BLaER1 (cell line): ENCODE results near the gene MASP1.
A peak's percentile ranks its signal among the peaks of the same experiment; 100 is the strongest.

ENCODE experiments used
- H3K27ac ChIP-seq: shearing (Covaris generic); formaldehyde crosslinking; 2 replicates; pipeline ENCODE4 v1.8.1; 2022
- H3K27me3 ChIP-seq: shearing (Covaris generic); formaldehyde crosslinking; 2 replicates; pipeline ENCODE4 v1.8.1; 2022
- H3K36me3 ChIP-seq: shearing (Covaris generic); formaldehyde crosslinking; 2 replicates; pipeline ENCODE4 v1.8.1; 2022
- H3K4me1 ChIP-seq: shearing (Covaris generic); formaldehyde crosslinking; 2 replicates; pipeline ENCODE4 v1.8.1; 2022
- H3K4me2 ChIP-seq: shearing (Covaris generic); formaldehyde crosslinking; 2 replicates; pipeline ENCODE4 v1.8.1; 2022
- H3K4me3 ChIP-seq: shearing (Covaris generic); formaldehyde crosslinking; 2 replicates; pipeline ENCODE4 v1.8.1; 2022
- H3K9ac ChIP-seq: shearing (Covaris generic); formaldehyde crosslinking; 2 replicates; pipeline ENCODE4 v1.8.1; 2022
- H3K9me3 ChIP-seq: shearing (Covaris generic); formaldehyde crosslinking; 2 replicates; pipeline ENCODE4 v1.8.1; 2022
- H4K20me1 ChIP-seq: shearing (Covaris generic); formaldehyde crosslinking; 2 replicates; pipeline ENCODE4 v1.8.1; 2022
- Cebpa-rat ChIP-seq: shearing (Covaris generic); IDR thresholded peaks from 2 replicates; pipeline ENCODE4 v1.8.1; 2022

The MASP1 gene

DNA sequence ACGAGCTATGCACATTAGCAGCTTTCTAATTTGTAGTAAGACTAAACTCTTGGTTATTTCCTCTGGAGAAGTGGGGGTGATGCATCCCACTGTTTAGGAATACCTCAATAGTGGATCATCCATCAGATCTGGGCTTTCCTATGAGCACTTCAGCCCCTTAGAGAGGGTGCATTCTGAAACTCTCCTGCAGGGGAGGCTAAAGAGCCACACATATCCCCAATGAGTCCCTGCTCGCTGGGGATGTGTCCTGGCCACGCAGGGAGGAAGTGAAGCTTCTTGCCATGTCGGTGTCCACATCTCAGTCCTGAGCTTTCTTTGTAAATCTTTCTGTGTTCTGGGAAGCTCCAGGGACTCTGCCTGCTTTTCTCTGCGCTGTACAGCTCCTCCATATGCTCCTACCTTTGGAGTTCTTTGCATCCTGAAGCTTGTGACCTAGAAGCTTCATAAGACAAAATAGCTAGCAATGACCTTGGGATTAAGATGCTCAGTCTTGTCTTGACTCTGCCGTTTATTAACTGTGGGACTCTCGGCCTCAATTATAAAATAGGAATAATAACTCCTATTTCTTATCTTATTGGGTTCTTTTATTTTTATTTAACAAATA is 28.3 kb upstream of the MASP1 start:
- no peaks in the 10 kb centered on the region for H3K36me3 ChIP-seq

GRCh38 chr3:187318819-187319616 is 27.5 kb upstream of the MASP1 start:
- peak overlapping the region; percentile 78 for H3K4me2 ChIP-seq
- H3K4me1 ChIP-seq: peaks cover 13% of the 10 kb centered on the region
- peak overlapping the region; percentile 54; the same call in 1 of the 2 replicates for H3K9ac ChIP-seq
- no peaks in the 10 kb centered on the region for H4K20me1 ChIP-seq
- peak overlapping the region; percentile 52 for H3K4me3 ChIP-seq
- no peak for TF ChIP-seq Cebpa-rat
- no peaks in the 10 kb centered on the region for H3K9me3 ChIP-seq
- no peak overlapping the region for H3K27ac ChIP-seq
- H3K36me3 ChIP-seq: no peaks in the 10 kb centered on the region
- H3K27me3 ChIP-seq: no peaks in the 10 kb centered on the region

More for the DNA sequence above, 28.3 kb upstream of the MASP1 start:
- H3K27me3 ChIP-seq: no peaks in the 10 kb centered on the region
- H4K20me1 ChIP-seq: no peaks in the 10 kb centered on the region
- no peak overlapping the region for H3K9ac ChIP-seq
- peaks cover 13% of the 10 kb centered on the region for H3K4me1 ChIP-seq
- no peak overlapping the region for H3K4me3 ChIP-seq
- H3K27ac ChIP-seq: no peak overlapping the region
- peak overlapping the region; percentile 78 for H3K4me2 ChIP-seq
- TF ChIP-seq Cebpa-rat: no peak
- H3K9me3 ChIP-seq: no peaks in the 10 kb centered on the region

DNA sequence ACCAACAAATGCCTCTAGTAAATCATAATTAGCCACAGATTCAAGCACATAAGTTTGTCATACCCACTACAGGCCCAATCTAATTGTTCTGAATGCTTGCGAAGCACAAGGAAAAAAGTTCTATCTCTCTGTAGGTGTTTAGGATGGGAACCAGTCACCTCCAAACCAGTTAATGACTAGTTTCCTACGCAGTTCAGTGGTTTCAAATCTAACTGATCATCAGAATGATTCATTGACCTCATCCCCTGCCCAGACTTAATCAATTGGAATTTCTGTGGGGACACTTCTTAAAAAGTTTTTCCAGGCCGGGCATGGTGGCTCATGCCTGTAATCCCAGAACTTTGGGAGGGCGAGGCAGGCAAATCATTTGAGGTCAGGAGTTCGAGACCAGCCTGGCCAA is 24.3 kb upstream of the MASP1 start:
- TF ChIP-seq Cebpa-rat: no peak
- Histone ChIP-seq H3K4me2 (no peak overlapping the region), H3K4me3 (no peak overlapping the region), H3K9ac (no peak overlapping the region), H3K27ac (no peak overlapping the region), H3K36me3 (no peaks in the 10 kb centered on the region), H3K4me1 (peaks cover 6% of the 10 kb centered on the region), H4K20me1 (no peaks in the 10 kb centered on the region), H3K27me3 (no peaks in the 10 kb centered on the region), H3K9me3 (no peaks in the 10 kb centered on the region)

- Histone ChIP-seq H3K36me3 (no peaks in the 10 kb centered on the region), H3K27ac (no peak overlapping the region), H3K9me3 (no peaks in the 10 kb centered on the region), H3K4me3 (no peak overlapping the region), H3K4me2 (no peak overlapping the region), H3K27me3 (no peaks in the 10 kb centered on the region), H3K9ac (no peak overlapping the region), H3K4me1 (peaks cover 2% of the 10 kb centered on the region), H4K20me1 (no peaks in the 10 kb centered on the region)
- TF ChIP-seq Cebpa-rat: no peak
These were observed 22.6 kb upstream of the MASP1 start for GRCh38 chr3:187314176-187314575.

GRCh38 chr3:187310954-187311470 is 19.5 kb upstream of the MASP1 start:
- Histone ChIP-seq H4K20me1 (no peaks in the 10 kb centered on the region), H3K9me3 (no peaks in the 10 kb centered on the region), H3K4me2 (no peak overlapping the region), H3K36me3 (no peaks in the 10 kb centered on the region), H3K9ac (no peak overlapping the region), H3K27me3 (no peaks in the 10 kb centered on the region), H3K4me1 (no peaks in the 10 kb centered on the region), H3K27ac (no peak overlapping the region), H3K4me3 (no peak overlapping the region)
- TF ChIP-seq Cebpa-rat: no peak

GRCh38 chr3:187310226-187310625 is 18.7 kb upstream of the MASP1 start:
- no peak for TF ChIP-seq Cebpa-rat
- Histone ChIP-seq H4K20me1 (no peaks in the 10 kb centered on the region), H3K27ac (no peak overlapping the region), H3K27me3 (no peaks in the 10 kb centered on the region), H3K36me3 (no peaks in the 10 kb centered on the region), H3K4me2 (no peak overlapping the region), H3K4me1 (peaks cover 4% of the 10 kb centered on the region; the same call in 1 of the 2 replicates), H3K9ac (no peak overlapping the region), H3K9me3 (no peaks in the 10 kb centered on the region), H3K4me3 (no peak overlapping the region)

DNA sequence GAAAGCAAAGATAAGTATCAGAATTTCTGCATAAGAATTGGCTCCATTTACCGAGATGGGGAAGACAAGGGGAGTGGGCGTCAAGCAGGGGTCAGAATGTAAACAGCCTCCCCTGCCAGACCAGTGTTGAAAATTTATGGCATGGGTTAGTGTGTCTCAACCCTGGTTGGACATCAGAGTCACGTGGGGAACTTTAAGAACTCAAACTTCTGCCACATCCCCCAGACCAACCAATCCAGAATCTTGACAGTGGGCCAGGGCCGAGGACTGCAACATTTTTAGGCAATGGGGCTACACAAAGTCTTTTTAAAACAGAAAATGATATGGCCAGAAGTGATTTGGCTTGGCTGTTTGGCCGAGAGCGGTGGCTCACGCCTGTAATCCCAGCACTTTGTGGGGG is 14.3 kb upstream of the MASP1 start:
- Histone ChIP-seq H3K4me1 (peaks cover 7% of the 10 kb centered on the region; the same call in 1 of the 2 replicates), H3K9ac (no peak overlapping the region), H4K20me1 (no peaks in the 10 kb centered on the region), H3K4me3 (no peak overlapping the region), H3K27ac (no peak overlapping the region), H3K27me3 (no peaks in the 10 kb centered on the region), H3K36me3 (no peaks in the 10 kb centered on the region), H3K9me3 (peaks cover 6% of the 10 kb centered on the region; the same call in 1 of the 2 replicates), H3K4me2 (no peak overlapping the region)
- no peak for TF ChIP-seq Cebpa-rat

- Histone ChIP-seq H3K36me3 (no peaks in the 10 kb centered on the region), H3K27me3 (no peaks in the 10 kb centered on the region), H3K9ac (no peak overlapping the region), H3K9me3 (peaks cover 6% of the 10 kb centered on the region; the same call in 1 of the 2 replicates), H4K20me1 (no peaks in the 10 kb centered on the region), H3K27ac (no peak overlapping the region), H3K4me1 (no peaks in the 10 kb centered on the region), H3K4me3 (no peak overlapping the region), H3K4me2 (no peak overlapping the region)
- no peak for TF ChIP-seq Cebpa-rat
These were observed 8.1 kb upstream of the MASP1 start for GRCh38 chr3:187299611-187300010.

DNA sequence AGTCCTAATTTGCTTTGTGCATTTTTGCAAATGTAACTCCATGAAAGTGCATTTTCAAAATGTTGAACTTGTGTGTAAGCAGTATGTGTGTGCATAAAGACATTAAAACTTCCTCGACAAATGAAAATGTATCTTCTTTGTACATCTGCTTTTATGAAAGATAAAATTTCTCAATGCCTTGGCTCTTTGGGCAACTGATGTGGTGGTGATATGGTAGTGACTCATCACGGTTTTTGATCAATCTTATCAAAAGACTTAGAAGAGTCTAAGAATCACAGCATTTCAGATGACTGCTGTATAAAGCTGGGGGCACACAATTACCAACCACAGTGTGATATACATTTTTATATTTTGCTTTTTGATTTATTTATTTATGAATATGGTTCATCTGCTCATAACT is 5.4 kb upstream of the MASP1 start:
- no peaks in the 10 kb centered on the region for H3K4me1 ChIP-seq
- no peak overlapping the region for H3K4me2 ChIP-seq
- no peaks in the 10 kb centered on the region for H3K36me3 ChIP-seq
- no peaks in the 10 kb centered on the region for H3K9me3 ChIP-seq
- no peak overlapping the region for H3K27ac ChIP-seq
- H3K4me3 ChIP-seq: no peak overlapping the region
- no peaks in the 10 kb centered on the region for H3K27me3 ChIP-seq
- H3K9ac ChIP-seq: no peak overlapping the region
- no peaks in the 10 kb centered on the region for H4K20me1 ChIP-seq
- no peak for TF ChIP-seq Cebpa-rat

- H3K9ac ChIP-seq: no peak overlapping the region
- no peaks in the 10 kb centered on the region for H4K20me1 ChIP-seq
- no peaks in the 10 kb centered on the region for H3K9me3 ChIP-seq
- H3K27ac ChIP-seq: no peak overlapping the region
- no peak overlapping the region for H3K4me2 ChIP-seq
- H3K27me3 ChIP-seq: no peaks in the 10 kb centered on the region
- no peaks in the 10 kb centered on the region for H3K36me3 ChIP-seq
- TF ChIP-seq Cebpa-rat: no peak
- no peak overlapping the region for H3K4me3 ChIP-seq
- no peaks in the 10 kb centered on the region for H3K4me1 ChIP-seq
These were observed 4.5 kb upstream of the MASP1 start for GRCh38 chr3:187296058-187296457.
